Lung (tissue), 12 donors: ENCODE measurements around the gene STX1A. TPM values are rescaled to one million over a fixed set of nuclear protein-coding genes. Genes with fewer than 3 reads are reported as not detected.
"Not testable (repeated sequence)": the region's sequence is repeated elsewhere in the genome, so short reads cannot be mapped to it uniquely, and the experiment has no call there.

Experiments
- ATAC-seq: fragments of 200-7000 bp; cut with Tn5 transposase; one replicate; pipeline ENCODE4 v1.9.1; 2020; ENCODE audit warnings: moderate number of reproducible peaks; ENCODE audit not compliant: insufficient read depth, low FRiP score
- DNase-seq, 3 donors: peaks; one replicate each; pipeline ENCODE4 v3.0.0-alpha.2; 2013 to 2017
- H3K27ac ChIP-seq, 2 donors: one replicate each; pipeline ENCODE4 v1.5.1; 2013; ENCODE audit warnings: mild to moderate bottlenecking in 2 of 2, moderate library complexity in 2 of 2, control low read depth in 1 of 2, inconsistent platforms in 1 of 2, low read depth in 1 of 2, low read length in 1 of 2
- H3K27me3 ChIP-seq, 3 donors: one replicate each; pipeline ENCODE4 v1.5.1; 2013; ENCODE audit warnings: low read length in 2 of 3; ENCODE audit not compliant: control insufficient read depth in 3 of 3, insufficient read depth in 3 of 3
- H3K36me3 ChIP-seq, 4 donors: one replicate each; pipeline ENCODE4 v1.5.1; 2013; ENCODE audit warnings: low read length in 4 of 4, mild to moderate bottlenecking in 1 of 4, moderate library complexity in 1 of 4; ENCODE audit not compliant: control insufficient read depth in 4 of 4, insufficient read depth in 4 of 4
- H3K4me1 ChIP-seq, 5 donors: one replicate each; pipeline ENCODE4 v1.5.1; 2013; ENCODE audit warnings: low read length in 5 of 5, mild to moderate bottlenecking in 2 of 5, moderate library complexity in 1 of 5; ENCODE audit not compliant: control insufficient read depth in 5 of 5, insufficient read depth in 5 of 5
- H3K4me3 ChIP-seq: one replicate; pipeline ENCODE4 v1.5.1; 2013; ENCODE audit warnings: mild to moderate bottlenecking, control low read depth, moderate library complexity
- H3K9ac ChIP-seq, 2 donors: one replicate each; pipeline ENCODE4 v1.5.1; 2013; ENCODE audit warnings: low read length in 2 of 2, control low read depth in 1 of 2; ENCODE audit not compliant: insufficient read depth in 1 of 2
- H3K9me3 ChIP-seq, 4 donors: one replicate each; pipeline ENCODE4 v1.5.1; 2013; ENCODE audit warnings: low read length in 3 of 4, mild to moderate bottlenecking in 1 of 4, moderate library complexity in 1 of 4; ENCODE audit not compliant: control insufficient read depth in 4 of 4, insufficient read depth in 3 of 4
- CTCF ChIP-seq: IDR thresholded peaks from 2 replicates; pipeline ENCODE4 v1.5.1; 2012; ENCODE audit warnings: mild to moderate bottlenecking; ENCODE audit errors: control extremely low read depth, extremely low read depth
- WGBS, 2 donors: extraction: QIAGEN DNeasy Blood & Tissue Kit; methylation state at CpG; one replicate each; pipeline ENCODE4 v1.1.7; 2013; 5-methylcytosine and 5-hydroxymethylcytosine counted together
- polyA plus RNA-seq, 2 donors: library from polyadenylated mRNA; stranded (reverse); fragments of 200-250 nt; gene quantifications; one replicate each; pipeline ENCODE4 v1.2.1, GENCODE V29; 2013
- total RNA-seq, 2 donors: library from RNA; depleted of rRNA in 1 of 2; stranded (reverse); fragments of >200 nt in 1 of 2; gene quantifications; one replicate each; pipeline ENCODE4 v1.2.1, GENCODE V29; 2014 to 2021
- donor health status: control.
- donor health status: control.
- donor health status: Bipolar disorder and iron deficiency.
- donor health status: healthy.
- donor health status: DM: yes; HTN: yes; CAD: no.

Gene STX1A
- total and polyA plus RNA-seq, 4 donors = 4.1 to 8.0 (median 7.7) TPM

GRCh38 chr7:73659983-73660382, 59.5 kb downstream of the STX1A start:
- WGBS, 2 donors = 63% methylated on average over 8 of the region's 8 CpGs
- Histone ChIP-seq H3K27me3 (no peaks in the 10 kb centered on the region), H3K27ac (no peak overlapping the region), H3K9me3 (peaks cover 0 to 7% (median 4%) of the 10 kb centered on the region in 4 donors), H3K9ac (no peak overlapping the region), H3K36me3 (no peaks in the 10 kb centered on the region), H3K4me3 (no peak overlapping the region), H3K4me1 (no peaks in the 10 kb centered on the region)
- DNase-seq = no peak
- no peak for TF ChIP-seq CTCF
- no peak for ATAC-seq

GRCh38 chr7:73655309-73655708, 64.2 kb downstream of the STX1A start:
- not testable (repeated sequence) for H3K9me3 ChIP-seq, H3K27me3 ChIP-seq, H3K27ac ChIP-seq, ATAC-seq, H3K4me3 ChIP-seq, H3K9ac ChIP-seq, H3K4me1 ChIP-seq, H3K36me3 ChIP-seq, DNase-seq
- WGBS, 2 donors = 78 to 85% methylated on average over 4 of the region's 4 CpGs

- DNase-seq (no peak), ATAC-seq (no peak)
- 71 to 85% methylated on average over 11 of the region's 11 CpGs for WGBS, 2 donors
- TF ChIP-seq CTCF = no peak
- H3K9ac ChIP-seq = no peak overlapping the region
- H3K27me3 ChIP-seq = peaks cover 0 to 21% (median 18%) of the 10 kb centered on the region in 3 donors
- H3K36me3 ChIP-seq = no peaks in the 10 kb centered on the region
- no peaks in the 10 kb centered on the region for H3K9me3 ChIP-seq
- H3K4me1 ChIP-seq = peaks cover 0 to 5% (median 0%) of the 10 kb centered on the region in 5 donors
- H3K27ac ChIP-seq = no peak overlapping the region
- H3K4me3 ChIP-seq = no peak overlapping the region
These were observed 66.9 kb downstream of the STX1A start for GRCh38 chr7:73652541-73652949.

GRCh38 chr7:73650524-73650923, 68.9 kb downstream of the STX1A start:
- no peak for TF ChIP-seq CTCF
- H3K36me3 ChIP-seq = no peaks in the 10 kb centered on the region
- DNase-seq = no peak
- no peak for ATAC-seq
- peaks cover 0 to 25% (median 18%) of the 10 kb centered on the region in 3 donors for H3K27me3 ChIP-seq
- H3K4me1 ChIP-seq = peaks cover 0 to 5% (median 0%) of the 10 kb centered on the region in 5 donors
- H3K9ac ChIP-seq = no peak overlapping the region
- 52 to 63% methylated on average over 5 of the region's 5 CpGs for WGBS, 2 donors
- H3K27ac ChIP-seq = no peak overlapping the region
- no peak overlapping the region for H3K4me3 ChIP-seq
- H3K9me3 ChIP-seq = no peaks in the 10 kb centered on the region
